GM19035 (cell line): ENCODE data around the gene VPS13D.
"Not testable (repeated sequence)": the region's sequence is repeated elsewhere in the genome, so short reads cannot be mapped to it uniquely, and the experiment has no call there.

Source experiments
- ATAC-seq: cut with Tn5 transposase; IDR thresholded peaks from one replicate; pipeline ENCODE4 v1.9.1; 2021; ENCODE audit not compliant: unreplicated experiment

VPS13D gene

DNA sequence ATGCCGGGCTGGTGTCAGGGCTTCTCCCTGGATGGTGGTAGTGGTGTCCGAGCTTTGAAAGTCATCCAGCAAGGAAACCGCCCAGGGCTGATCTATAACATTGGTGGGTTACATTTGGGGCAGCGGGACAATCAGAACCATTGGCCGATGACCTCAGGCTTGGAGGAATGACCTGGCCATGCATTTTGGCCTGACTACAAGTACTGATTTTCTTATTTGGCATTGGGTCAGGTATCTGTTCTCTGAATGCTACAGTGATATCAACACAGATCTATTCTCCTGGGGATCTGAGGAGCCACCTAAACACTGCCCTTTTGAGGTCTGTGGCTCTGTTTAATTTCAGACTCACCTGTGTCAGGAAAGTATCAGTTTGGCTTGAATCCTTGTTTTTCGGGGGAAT, 128.7 kb downstream of the VPS13D start:
- no peak for ATAC-seq

DNA sequence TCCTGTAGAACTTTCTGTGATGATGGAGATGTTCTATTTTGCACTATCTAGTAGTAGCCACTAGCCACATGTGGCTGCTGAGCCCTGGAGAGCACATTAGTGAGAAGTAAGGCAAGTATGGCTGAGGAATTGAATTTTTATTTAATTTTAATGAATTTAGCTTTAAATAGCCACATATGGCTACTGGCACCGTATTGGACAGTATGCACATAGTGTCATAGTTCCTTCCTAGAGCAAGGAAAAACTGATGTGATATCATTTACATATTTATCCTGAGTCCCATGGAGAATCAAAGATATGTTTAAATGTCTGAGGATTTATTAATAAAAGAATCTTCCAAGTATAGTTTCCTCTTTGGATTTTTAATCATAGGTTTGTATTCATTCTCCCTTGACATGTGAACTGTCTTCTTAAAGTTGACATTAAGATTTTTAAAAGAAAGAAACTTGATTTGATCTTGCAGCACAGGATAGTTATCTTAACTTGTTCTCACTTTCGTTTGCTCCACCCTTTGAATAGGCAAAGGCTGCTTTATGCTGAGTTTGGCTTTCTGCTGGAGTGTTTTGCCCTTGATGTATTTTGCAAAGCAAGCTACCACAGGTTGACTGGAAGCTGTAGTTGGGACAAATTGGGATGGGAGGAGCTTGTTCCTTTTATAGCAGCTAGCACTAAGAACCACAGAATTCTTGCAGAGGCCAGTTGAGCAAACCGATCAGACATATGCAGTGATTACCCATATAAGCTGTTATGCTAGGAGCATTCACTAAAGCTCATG, 129.7 kb downstream of the VPS13D start:
- no peak for ATAC-seq

- ATAC-seq, result no peak
Observed at GRCh38 chr1:12368646-12369045, 138.8 kb downstream of the VPS13D start.

- no peak for ATAC-seq
Observed at GRCh38 chr1:12369258-12369657, 139.4 kb downstream of the VPS13D start.

DNA sequence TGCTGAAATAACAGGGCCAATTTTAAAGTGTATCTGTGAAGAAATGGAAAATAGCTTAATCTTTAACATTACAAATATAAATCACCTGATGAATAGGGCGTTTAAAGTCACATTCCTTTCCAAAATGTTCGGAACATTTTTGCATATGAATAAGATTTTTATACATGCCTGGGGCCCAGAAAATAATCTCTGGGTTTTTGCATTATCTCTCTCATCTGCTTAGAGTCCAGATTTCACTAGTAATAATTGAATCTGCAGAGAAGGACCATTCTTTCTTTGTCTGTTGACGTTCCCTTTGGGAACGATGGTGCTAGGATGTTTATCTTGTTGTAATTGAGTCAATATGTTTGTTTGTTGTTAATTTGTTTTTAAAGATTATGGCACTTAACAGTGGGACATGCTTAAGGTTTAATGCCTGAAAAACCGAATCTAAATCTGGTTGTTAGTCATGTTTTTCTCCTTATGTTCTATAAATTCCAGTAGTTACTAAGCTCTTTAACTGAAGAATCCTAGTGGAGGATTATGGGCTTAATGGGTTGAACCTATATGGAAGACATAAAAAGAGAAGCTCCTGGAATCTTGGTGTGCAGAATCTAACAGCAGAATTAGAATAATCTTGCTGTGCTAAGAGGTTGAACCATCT, 140.6 kb downstream of the VPS13D start:
- ATAC-seq, result no peak

GRCh38 chr1:12371053-12371452, 141.2 kb downstream of the VPS13D start:
- ATAC-seq, result no peak

- no peak for ATAC-seq
Observed at GRCh38 chr1:12372180-12372579, 142.3 kb downstream of the VPS13D start.

- no peak for ATAC-seq
Observed at GRCh38 chr1:12372761-12373160, 142.9 kb downstream of the VPS13D start.

GRCh38 chr1:12375133-12375829, 145.5 kb downstream of the VPS13D start:
- ATAC-seq, result no peak

DNA sequence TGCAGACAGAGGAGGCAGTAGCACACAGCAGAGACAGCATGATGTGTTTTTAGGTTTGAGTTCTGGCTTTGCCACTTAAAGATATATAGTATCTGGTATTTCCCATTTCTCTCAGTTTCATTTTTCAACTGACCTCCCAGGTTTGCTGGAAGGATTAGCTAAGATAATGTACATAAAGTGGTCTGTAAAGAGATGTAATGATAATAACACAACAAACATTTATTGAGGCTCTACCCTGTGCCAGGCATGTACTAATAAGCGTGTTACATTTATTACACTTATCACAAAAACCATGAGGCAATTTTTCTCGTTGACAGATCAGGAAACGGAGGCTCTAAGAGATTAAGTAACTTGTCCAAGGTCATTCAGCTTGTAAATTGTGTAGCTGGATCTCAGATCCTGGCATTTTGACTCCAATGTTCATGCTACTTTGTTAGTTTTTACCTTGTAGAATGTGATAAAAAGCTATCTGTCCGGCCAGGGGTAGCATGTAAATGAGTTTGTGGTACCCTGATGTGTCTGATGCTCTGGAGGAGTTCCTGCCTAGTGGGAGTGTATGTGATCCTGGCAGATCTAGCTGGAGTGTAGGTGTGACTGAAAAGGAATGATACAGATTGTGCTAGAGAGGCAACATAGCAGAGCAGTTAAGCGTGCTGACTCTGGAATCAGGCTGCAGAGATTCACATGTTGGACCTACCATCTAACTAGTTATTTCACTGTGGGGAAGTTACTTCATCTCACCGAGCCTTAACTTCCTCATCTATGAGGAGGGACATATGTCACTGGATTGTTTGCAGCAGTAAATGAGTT, 146.6 kb downstream of the VPS13D start:
- ATAC-seq, result no peak

DNA sequence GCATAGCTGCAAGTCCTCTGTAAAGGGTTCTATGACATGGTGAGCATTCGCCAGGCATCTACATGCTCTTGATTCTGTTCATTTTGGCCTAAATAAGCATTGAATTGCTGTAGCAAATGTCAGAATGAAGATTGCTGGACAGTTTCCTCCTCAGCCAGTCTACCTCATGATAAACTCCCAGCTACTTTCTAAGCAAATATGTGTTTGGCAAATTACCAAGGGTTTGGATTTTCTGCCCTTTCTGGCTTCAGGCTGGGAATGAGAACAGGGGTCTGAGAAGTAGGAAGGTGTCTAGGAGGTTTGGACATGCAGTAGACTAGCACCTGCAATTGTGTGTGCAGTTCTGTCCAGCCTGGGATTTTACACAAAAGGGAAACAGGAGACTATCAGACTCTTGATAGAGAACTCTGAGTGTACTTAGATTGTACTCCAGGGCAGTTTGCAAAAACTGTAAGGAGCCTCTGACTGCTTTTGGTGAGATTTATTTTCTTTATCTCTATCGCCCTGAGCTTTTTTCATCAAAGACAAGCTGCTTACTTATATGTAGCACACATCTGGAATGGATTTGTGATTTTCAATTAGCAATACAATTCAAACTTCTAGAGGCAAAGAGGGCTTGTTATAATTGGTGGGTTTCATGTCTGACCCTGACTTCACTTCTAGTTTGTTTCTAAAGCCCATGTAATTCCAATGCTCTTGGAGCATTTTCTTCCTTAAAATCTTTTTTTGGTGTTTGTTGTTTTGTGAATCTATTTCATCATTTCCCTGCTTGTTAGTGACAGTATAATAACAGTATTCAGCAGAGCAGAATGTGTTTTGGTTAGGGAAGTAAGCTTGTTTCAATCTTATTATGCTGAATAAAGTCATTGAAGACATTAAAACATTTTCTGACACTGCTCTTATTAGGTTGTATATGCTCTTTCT, 150.8 kb downstream of the VPS13D start:
- ATAC-seq, result no peak

- ATAC-seq, result no peak
Observed at GRCh38 chr1:12383001-12383400, 153.2 kb downstream of the VPS13D start.

- no peak for ATAC-seq
Observed at GRCh38 chr1:12383786-12384185, 154.0 kb downstream of the VPS13D start.

- no peak for ATAC-seq
Observed at GRCh38 chr1:12384836-12385456, 155.1 kb downstream of the VPS13D start.

DNA sequence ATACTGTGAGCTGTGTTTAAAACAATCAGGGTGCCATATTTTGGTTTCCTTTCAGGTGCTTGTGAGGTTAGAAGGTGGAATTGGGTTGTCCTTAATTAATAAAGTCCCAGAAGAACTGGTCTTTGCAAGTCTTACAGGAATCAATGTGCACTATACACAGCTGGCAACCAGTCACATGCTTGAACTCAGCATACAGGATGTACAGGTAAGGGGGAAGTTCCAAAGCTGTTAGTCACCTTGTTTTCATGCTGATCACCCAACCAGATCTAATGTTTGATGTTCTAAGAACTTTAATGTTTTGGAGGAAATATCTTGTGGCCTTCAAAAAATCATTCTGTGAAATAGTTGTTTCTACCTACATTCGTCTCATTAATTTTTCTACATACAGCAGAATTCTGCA, 156.3 kb downstream of the VPS13D start:
- ATAC-seq, result no peak

- ATAC-seq, result no peak
Observed at GRCh38 chr1:12387641-12388040, 157.8 kb downstream of the VPS13D start.

GRCh38 chr1:12390296-12390695, 160.5 kb downstream of the VPS13D start:
- ATAC-seq, result not testable (repeated sequence)

- ATAC-seq, result no peak
Observed at GRCh38 chr1:12397462-12398450, 167.9 kb downstream of the VPS13D start.

DNA sequence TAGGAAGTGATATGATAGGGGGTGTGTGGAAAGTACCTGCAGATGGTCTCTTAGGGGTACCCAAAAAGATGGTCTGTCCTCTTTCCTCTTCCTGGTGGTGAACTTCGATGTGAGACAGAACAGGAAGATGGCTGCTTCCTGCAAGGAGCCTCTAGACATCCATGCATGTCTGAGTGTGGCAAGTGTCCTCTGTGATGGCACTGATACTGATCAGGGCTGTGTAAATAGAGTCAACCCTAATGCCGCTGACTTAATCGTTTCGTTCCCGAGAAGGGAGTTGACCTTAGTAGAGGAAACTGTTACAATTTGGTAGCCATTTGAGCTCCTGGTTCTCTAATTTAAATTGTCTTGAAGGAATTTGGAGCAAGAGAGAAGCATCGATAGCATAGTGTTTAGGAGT, 168.6 kb downstream of the VPS13D start:
- ATAC-seq, result no peak
